WTC11 (cell line): ENCODE measurements around the gene LANCL2. TPM values are rescaled to one million over a fixed set of nuclear protein-coding genes. Genes with fewer than 3 reads are reported as not detected.

Experiments used
- ATAC-seq: fragments of 200-7000 bp; cut with Tn5 transposase; 2 replicates; pipeline ENCODE4 v1.10.0; 2021; ENCODE audit warnings: mild to moderate bottlenecking, moderate library complexity
- CTCF ChIA-PET: fragments of 300-600 bp; sonication (Branson Sonifier 250); formaldehyde crosslinking; loops from one replicate; lab custom pipeline; 2021; ENCODE audit warnings: antibody characterized with exemption; lab: Charles Lee
- POLR2A ChIA-PET: fragments of 350-600 bp; sonication (Branson Sonifier 250); formaldehyde crosslinking; loops from one replicate; lab custom pipeline; 2021; ENCODE audit warnings: antibody characterized with exemption; lab: Charles Lee
- DNase-seq: peaks from one replicate; pipeline ENCODE4 v3.0.0; 2021; ENCODE audit warnings: low spot score
- H3K27ac Mint-ChIP-seq: 2 replicates; pipeline ENCODE4 v1.8.0; 2021; ENCODE audit warnings: mixed read lengths
- H3K27me3 Mint-ChIP-seq: 2 replicates; pipeline ENCODE4 v1.8.0; 2021; ENCODE audit warnings: low read depth, mild to moderate bottlenecking, moderate library complexity, mixed read lengths
- H3K36me3 Mint-ChIP-seq: 2 replicates; pipeline ENCODE4 v1.8.0; 2021; ENCODE audit warnings: mixed read lengths
- H3K4me1 Mint-ChIP-seq: 2 replicates; pipeline ENCODE4 v1.8.0; 2022; ENCODE audit warnings: mixed read lengths
- H3K4me3 Mint-ChIP-seq: 2 replicates; pipeline ENCODE4 v1.8.0; 2021; ENCODE audit warnings: mild to moderate bottlenecking, moderate library complexity, mixed read lengths
- H3K9me3 Mint-ChIP-seq: 2 replicates; pipeline ENCODE4 v1.8.0; 2021; ENCODE audit warnings: mixed read lengths
- ARID4B ChIP-seq: sonication (generic); formaldehyde crosslinking; IDR thresholded peaks from 2 replicates; pipeline ENCODE4 v1.8.0; 2023; ENCODE audit warnings: missing genetic modification reagents, mild to moderate bottlenecking, borderline replicate concordance
- CDX4 ChIP-seq: fragments of 250-450 bp; sonication (Bioruptor Pico); IDR thresholded peaks from 2 replicates; pipeline ENCODE4 v1.9.0; 2021; ENCODE audit warnings: moderate library complexity, mild to moderate bottlenecking, inconsistent platforms, borderline replicate concordance
- CREB1 ChIP-seq: sonication (generic); formaldehyde crosslinking; IDR thresholded peaks from 2 replicates; pipeline ENCODE4 v1.8.0; 2023; ENCODE audit warnings: mild to moderate bottlenecking, missing genetic modification reagents
- GABPB1 ChIP-seq: sonication (generic); formaldehyde crosslinking; IDR thresholded peaks from 2 replicates; pipeline ENCODE4 v1.8.1; 2023; ENCODE audit warnings: mild to moderate bottlenecking, missing genetic modification reagents
- GRHL2 ChIP-seq: fragments of 250-450 bp; sonication (Bioruptor Pico); IDR thresholded peaks from 2 replicates; pipeline ENCODE4 v1.8.0; 2022; ENCODE audit warnings: mild to moderate bottlenecking, moderate library complexity; ENCODE audit not compliant: insufficient replicate concordance, severe bottlenecking
- HMGA2 ChIP-seq: fragments of 250-450 bp; sonication (Bioruptor Pico); IDR thresholded peaks from 2 replicates; pipeline ENCODE4 v1.4.0; 2021; ENCODE audit warnings: mild to moderate bottlenecking, moderate library complexity
- MLX ChIP-seq: sonication (generic); formaldehyde crosslinking; IDR thresholded peaks from 2 replicates; pipeline ENCODE4 v1.8.1; 2023; ENCODE audit warnings: mild to moderate bottlenecking, missing genetic modification reagents, moderate library complexity
- NFATC4 ChIP-seq: fragments of 250-450 bp; sonication (Bioruptor Pico); IDR thresholded peaks from 2 replicates; pipeline ENCODE4 v1.9.0; 2021; ENCODE audit warnings: mild to moderate bottlenecking
- NR3C1 ChIP-seq: sonication (generic); formaldehyde crosslinking; conservative IDR thresholded peaks from 2 replicates; pipeline ENCODE4 v1.8.1; 2023; ENCODE audit warnings: low read depth, mild to moderate bottlenecking, missing genetic modification reagents
- OVOL2 ChIP-seq: fragments of 250-450 bp; sonication (Bioruptor Pico); IDR thresholded peaks from 2 replicates; pipeline ENCODE4 v1.9.0; 2021; ENCODE audit warnings: mild to moderate bottlenecking, borderline replicate concordance
- PRRX2 ChIP-seq: fragments of 250-450 bp; sonication (Bioruptor Pico); IDR thresholded peaks from 2 replicates; pipeline ENCODE4 v1.8.0; 2021; ENCODE audit warnings: mild to moderate bottlenecking
- SMAD4 ChIP-seq: sonication (generic); formaldehyde crosslinking; IDR thresholded peaks from 2 replicates; pipeline ENCODE4 v1.8.0; 2022; ENCODE audit warnings: mild to moderate bottlenecking, missing genetic modification reagents
- TCF7 ChIP-seq: sonication (generic); formaldehyde crosslinking; IDR thresholded peaks from 2 replicates; pipeline ENCODE4 v1.8.0; 2022; ENCODE audit warnings: mild to moderate bottlenecking, low read depth, missing genetic modification reagents, moderate library complexity
- TEAD4 ChIP-seq: sonication (generic); formaldehyde crosslinking; IDR thresholded peaks from 2 replicates; pipeline ENCODE4 v1.8.0; 2022; ENCODE audit warnings: mild to moderate bottlenecking, missing genetic modification reagents
- ZBTB21 ChIP-seq: sonication (generic); formaldehyde crosslinking; IDR thresholded peaks from 2 replicates; pipeline ENCODE4 v1.8.1; 2023; ENCODE audit warnings: mild to moderate bottlenecking, missing genetic modification reagents, borderline replicate concordance
- ZNF138 ChIP-seq: sonication (generic); formaldehyde crosslinking; conservative IDR thresholded peaks from 2 replicates; pipeline ENCODE4 v1.8.1; 2022; ENCODE audit warnings: mild to moderate bottlenecking, moderate library complexity, missing genetic modification reagents
- ZNF263 ChIP-seq: sonication (generic); formaldehyde crosslinking; IDR thresholded peaks from 2 replicates; pipeline ENCODE4 v1.8.1; 2022; ENCODE audit warnings: low read depth, mild to moderate bottlenecking, moderate library complexity, missing genetic modification reagents
- total RNA-seq: library from RNA; stranded (reverse); gene quantifications from 3 replicates; pipeline ENCODE4 v1.2.3, GENCODE V29; 2021
- TF ChIP-seq, protein P1 (sequence below): fragments of 250-450 bp; sonication (Bioruptor Pico); IDR thresholded peaks from 2 replicates; pipeline ENCODE4 v2.1.2; 2022; ENCODE audit warnings: mild to moderate bottlenecking, moderate library complexity
- TF ChIP-seq, protein P2 (sequence below): sonication (generic); formaldehyde crosslinking; IDR thresholded peaks from 2 replicates; pipeline ENCODE4 v1.8.0; 2022; ENCODE audit warnings: mild to moderate bottlenecking, missing genetic modification reagents
- TF ChIP-seq, protein P3 (sequence below): sonication (generic); formaldehyde crosslinking; IDR thresholded peaks from 2 replicates; pipeline ENCODE4 v1.8.1; 2022; ENCODE audit warnings: mild to moderate bottlenecking, moderate library complexity, missing genetic modification reagents

Gene LANCL2
- total RNA-seq, 1 experiment from 2014 or later = 13.2 TPM

DNA sequence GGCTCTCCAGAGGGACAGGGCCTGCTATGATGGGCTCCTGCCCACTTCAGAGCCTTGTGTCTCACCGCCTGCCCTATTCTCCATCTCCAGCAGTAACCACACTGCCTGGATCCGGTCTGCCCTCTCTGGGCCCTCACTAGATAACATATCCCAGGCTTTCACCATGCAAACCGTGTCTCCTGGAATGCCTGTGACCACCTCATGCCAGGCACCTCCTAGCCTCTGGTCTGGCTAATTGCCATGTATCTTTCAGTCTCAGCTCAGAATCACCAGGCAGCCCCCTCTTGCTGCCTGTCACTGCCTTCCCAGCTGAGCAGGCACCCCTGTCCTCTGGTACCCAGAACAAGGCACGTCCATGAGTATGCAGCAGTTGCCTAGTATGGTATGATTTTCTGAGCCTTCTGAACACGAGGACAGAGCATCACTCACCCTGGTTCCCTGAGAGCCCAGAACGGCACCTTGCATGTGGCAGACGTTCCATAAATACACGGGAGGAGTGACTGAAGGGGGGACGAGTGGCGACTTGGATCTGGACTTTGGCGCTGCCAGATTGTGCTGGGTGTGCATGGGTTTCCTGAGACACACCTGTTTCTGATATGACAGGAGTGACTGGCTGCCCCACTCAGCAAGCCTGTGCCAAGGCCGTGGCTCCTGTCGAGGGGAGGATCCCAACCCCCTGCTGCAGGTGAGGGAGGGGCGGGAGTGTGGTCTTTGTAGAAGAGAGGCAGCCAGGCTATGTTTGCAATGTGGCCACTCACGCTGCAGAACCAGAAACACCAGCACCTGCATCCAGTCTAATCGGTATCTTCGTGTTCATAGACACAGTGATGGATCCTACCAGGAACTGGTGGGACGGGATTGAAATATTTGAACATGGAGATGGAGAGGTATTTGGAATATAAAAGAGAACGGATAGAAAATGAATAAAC is 112.0 kb downstream of the LANCL2 start:
- H3K4me3 Mint-ChIP-seq = no peak overlapping the region
- POLR2A ChIA-PET = no interaction called here

GRCh38 chr7:55477781-55478374 is 112.7 kb downstream of the LANCL2 start:
- Mint-ChIP-seq H3K9me3 (no peaks in the 10 kb centered on the region), H3K27ac (peak overlapping the region; percentile 7; the same call in 1 of the 2 replicates), H3K4me3 (no peak overlapping the region), H3K36me3 (no peaks in the 10 kb centered on the region), H3K27me3 (no peaks in the 10 kb centered on the region), H3K4me1 (peaks cover 21% of the 10 kb centered on the region)
- TF ChIP-seq CDX4 (CRISPR knock-in tag) (no peak), HMGA2 (CRISPR knock-in tag) (no peak), GRHL2 (no peak), ZNF138 (CRISPR knock-in tag) (no peak), ZBTB21 (CRISPR knock-in tag) (no peak), GABPB1 (CRISPR knock-in tag) (no peak), ZNF263 (no peak), NR3C1 (no peak), TCF7 (no peak), TEAD4 (no peak), CREB1 (no peak), ARID4B (CRISPR knock-in tag) (no peak), OVOL2 (no peak), SMAD4 (CRISPR knock-in tag) (no peak), MLX (CRISPR knock-in tag) (no peak), PRRX2 (CRISPR knock-in tag) (no peak)
- TF ChIP-seq, protein P1, sequence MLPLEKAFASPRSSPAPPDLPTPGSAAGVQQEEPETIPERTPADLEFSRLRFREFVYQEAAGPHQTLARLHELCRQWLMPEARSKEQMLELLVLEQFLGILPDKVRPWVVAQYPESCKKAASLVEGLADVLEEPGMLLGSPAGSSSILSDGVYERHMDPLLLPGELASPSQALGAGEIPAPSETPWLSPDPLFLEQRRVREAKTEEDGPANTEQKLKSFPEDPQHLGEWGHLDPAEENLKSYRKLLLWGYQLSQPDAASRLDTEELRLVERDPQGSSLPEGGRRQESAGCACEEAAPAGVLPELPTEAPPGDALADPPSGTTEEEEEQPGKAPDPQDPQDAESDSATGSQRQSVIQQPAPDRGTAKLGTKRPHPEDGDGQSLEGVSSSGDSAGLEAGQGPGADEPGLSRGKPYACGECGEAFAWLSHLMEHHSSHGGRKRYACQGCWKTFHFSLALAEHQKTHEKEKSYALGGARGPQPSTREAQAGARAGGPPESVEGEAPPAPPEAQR (CRISPR knock-in tag) = no peak
- TF ChIP-seq, protein P2, sequence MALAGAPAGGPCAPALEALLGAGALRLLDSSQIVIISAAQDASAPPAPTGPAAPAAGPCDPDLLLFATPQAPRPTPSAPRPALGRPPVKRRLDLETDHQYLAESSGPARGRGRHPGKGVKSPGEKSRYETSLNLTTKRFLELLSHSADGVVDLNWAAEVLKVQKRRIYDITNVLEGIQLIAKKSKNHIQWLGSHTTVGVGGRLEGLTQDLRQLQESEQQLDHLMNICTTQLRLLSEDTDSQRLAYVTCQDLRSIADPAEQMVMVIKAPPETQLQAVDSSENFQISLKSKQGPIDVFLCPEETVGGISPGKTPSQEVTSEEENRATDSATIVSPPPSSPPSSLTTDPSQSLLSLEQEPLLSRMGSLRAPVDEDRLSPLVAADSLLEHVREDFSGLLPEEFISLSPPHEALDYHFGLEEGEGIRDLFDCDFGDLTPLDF (CRISPR knock-in tag) = no peak
- ATAC-seq (peak; percentile 62), DNase-seq (no peak)
- ChIA-PET POLR2A (no interaction called here), CTCF (no interaction called here)

More for the DNA sequence above, 112.0 kb downstream of the LANCL2 start:
- Mint-ChIP-seq H3K9me3 (no peaks in the 10 kb centered on the region), H3K36me3 (no peaks in the 10 kb centered on the region), H3K27ac (no peak overlapping the region; the same call in 1 of the 2 replicates), H3K27me3 (no peaks in the 10 kb centered on the region), H3K4me1 (peaks cover 21% of the 10 kb centered on the region)
- CTCF ChIA-PET = no interaction called here
- no peak for TF ChIP-seq CDX4 (CRISPR knock-in tag)
- TF ChIP-seq, protein P3, sequence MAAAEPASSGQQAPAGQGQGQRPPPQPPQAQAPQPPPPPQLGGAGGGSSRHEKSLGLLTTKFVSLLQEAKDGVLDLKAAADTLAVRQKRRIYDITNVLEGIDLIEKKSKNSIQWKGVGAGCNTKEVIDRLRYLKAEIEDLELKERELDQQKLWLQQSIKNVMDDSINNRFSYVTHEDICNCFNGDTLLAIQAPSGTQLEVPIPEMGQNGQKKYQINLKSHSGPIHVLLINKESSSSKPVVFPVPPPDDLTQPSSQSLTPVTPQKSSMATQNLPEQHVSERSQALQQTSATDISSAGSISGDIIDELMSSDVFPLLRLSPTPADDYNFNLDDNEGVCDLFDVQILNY (CRISPR knock-in tag) = no peak
- no peak for TF ChIP-seq NFATC4 (CRISPR knock-in tag)
- TF ChIP-seq ZBTB21 (CRISPR knock-in tag) = no peak
- TF ChIP-seq HMGA2 (CRISPR knock-in tag) = no peak
- ATAC-seq (no peak), DNase-seq (no peak)
